ENCODE results near the gene N4BP2L2.
A peak's percentile ranks its signal among the peaks of the same experiment; 100 is the strongest.

Gene N4BP2L2

GRCh38 chr13:32535115-32535514, 3.5 kb downstream of the N4BP2L2 start:
- Histone ChIP-seq H3K9me3 (ENCODE audit: control insufficient read depth in 1 of 2, low read length in 2 of 2) (no peaks in the 10 kb centered on the region), H3K4me3 (ENCODE audit: low read depth in 1 of 2, low read length in 2 of 2) (peak overlapping the region in 1 of 2 donors; percentile 0), H3K4me1 (ENCODE audit: control insufficient read depth in 1 of 2, insufficient read depth in 2 of 2, low read length in 2 of 2) (peaks cover 31 to 44% of the 10 kb centered on the region in 2 donors), H3K9ac (ENCODE audit: low read depth in 1 of 2, low read length in 2 of 2) (no peak overlapping the region), H3K27me3 (ENCODE audit: control insufficient read depth in 1 of 2, insufficient read depth in 2 of 2, low read length in 2 of 2) (no peaks in the 10 kb centered on the region), H3K36me3 (ENCODE audit: control insufficient read depth in 1 of 2, insufficient read depth in 2 of 2, low read length in 2 of 2) (peaks cover 10 to 18% of the 10 kb centered on the region in 2 donors), H3K27ac (ENCODE audit: low read depth, low read length) (no peak overlapping the region)

DNA sequence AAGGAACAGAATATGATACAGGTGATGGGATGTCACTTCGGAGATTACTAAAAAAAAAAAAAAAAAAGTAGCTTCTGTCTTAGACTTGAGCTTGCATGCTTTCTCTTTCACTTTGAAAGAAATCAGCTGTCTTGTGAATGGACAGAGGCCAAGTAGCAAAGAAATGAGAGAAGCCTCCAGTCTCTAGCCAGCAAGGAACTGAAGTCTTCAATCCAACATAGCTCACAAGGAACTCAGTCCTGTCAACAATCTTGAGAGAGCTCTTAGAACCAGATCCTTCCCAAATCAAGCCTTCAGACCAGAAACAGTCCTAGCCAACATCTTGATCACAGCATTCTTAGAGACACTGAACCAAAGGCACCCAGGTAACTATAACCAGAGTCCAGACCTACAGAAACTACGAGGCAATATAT, 7.7 kb downstream of the N4BP2L2 start:
- Histone ChIP-seq H3K4me3 (ENCODE audit: low read depth in 1 of 2, low read length in 2 of 2) (peak overlapping the region; percentile 19 to 37), H3K27me3 (ENCODE audit: control insufficient read depth in 1 of 2, insufficient read depth in 2 of 2, low read length in 2 of 2) (no peaks in the 10 kb centered on the region), H3K9ac (ENCODE audit: low read depth in 1 of 2, low read length in 2 of 2) (peak overlapping the region; percentile 1 to 3), H3K9me3 (ENCODE audit: control insufficient read depth in 1 of 2, low read length in 2 of 2) (no peaks in the 10 kb centered on the region), H3K27ac (ENCODE audit: low read depth, low read length) (peak overlapping the region; percentile 2), H3K4me1 (ENCODE audit: control insufficient read depth in 1 of 2, insufficient read depth in 2 of 2, low read length in 2 of 2) (peaks cover 21 to 39% of the 10 kb centered on the region in 2 donors), H3K36me3 (ENCODE audit: control insufficient read depth in 1 of 2, insufficient read depth in 2 of 2, low read length in 2 of 2) (peaks cover 5 to 10% of the 10 kb centered on the region in 2 donors)

DNA sequence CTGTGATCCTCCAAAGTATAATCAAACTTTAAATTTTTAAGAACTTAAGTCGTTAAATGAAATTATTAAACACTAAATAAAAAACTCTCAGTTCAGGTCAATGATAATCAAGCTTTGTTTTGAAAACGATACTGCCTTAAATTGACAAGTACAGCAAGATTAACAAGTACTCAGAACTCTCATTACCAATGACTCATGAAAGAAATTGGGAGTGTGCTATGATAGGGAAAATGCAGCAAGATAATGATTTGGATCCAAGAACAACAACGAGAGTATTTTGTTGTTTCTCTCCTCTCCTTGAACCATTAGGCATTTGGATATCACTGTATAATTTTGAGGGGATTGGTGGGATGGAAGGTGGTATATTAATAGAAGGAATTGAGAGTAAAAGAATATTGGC, 10.2 kb downstream of the N4BP2L2 start:
- H3K4me3 ChIP-seq (ENCODE audit: low read depth in 1 of 2, low read length in 2 of 2), result no peak overlapping the region
- peaks cover 0 to 2% of the 10 kb centered on the region in 2 donors for H3K36me3 ChIP-seq (ENCODE audit: control insufficient read depth in 1 of 2, insufficient read depth in 2 of 2, low read length in 2 of 2)
- H3K9ac ChIP-seq (ENCODE audit: low read depth in 1 of 2, low read length in 2 of 2), result no peak overlapping the region
- H3K9me3 ChIP-seq (ENCODE audit: control insufficient read depth in 1 of 2, low read length in 2 of 2), result no peaks in the 10 kb centered on the region
- no peak overlapping the region for H3K27ac ChIP-seq (ENCODE audit: low read depth, low read length)
- no peaks in the 10 kb centered on the region for H3K27me3 ChIP-seq (ENCODE audit: control insufficient read depth in 1 of 2, insufficient read depth in 2 of 2, low read length in 2 of 2)
- peaks cover 17 to 24% of the 10 kb centered on the region in 2 donors for H3K4me1 ChIP-seq (ENCODE audit: control insufficient read depth in 1 of 2, insufficient read depth in 2 of 2, low read length in 2 of 2)

DNA sequence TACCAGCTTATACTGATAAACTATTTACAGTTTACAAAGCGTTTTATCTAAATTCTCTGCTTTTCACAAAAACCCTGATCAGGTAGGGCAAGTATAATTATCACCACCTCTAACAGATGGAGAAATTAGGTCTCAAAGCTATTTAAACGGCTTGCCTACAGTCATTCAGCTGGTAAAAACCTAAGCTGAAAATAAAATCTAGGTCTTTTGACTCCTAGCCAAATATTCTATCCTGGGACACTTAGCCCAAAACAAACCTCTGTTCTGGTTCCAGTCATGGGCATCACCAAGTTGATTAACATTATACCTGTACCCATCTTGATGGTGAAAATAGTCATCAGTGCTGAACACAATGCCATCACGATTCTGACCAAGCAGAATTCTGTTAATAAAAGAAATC, 11.4 kb downstream of the N4BP2L2 start:
- H3K27ac ChIP-seq (ENCODE audit: low read depth, low read length), result no peak overlapping the region
- no peak overlapping the region for H3K9ac ChIP-seq (ENCODE audit: low read depth in 1 of 2, low read length in 2 of 2)
- no peaks in the 10 kb centered on the region for H3K9me3 ChIP-seq (ENCODE audit: control insufficient read depth in 1 of 2, low read length in 2 of 2)
- H3K4me1 ChIP-seq (ENCODE audit: control insufficient read depth in 1 of 2, insufficient read depth in 2 of 2, low read length in 2 of 2), result peaks cover 17 to 23% of the 10 kb centered on the region in 2 donors
- H3K4me3 ChIP-seq (ENCODE audit: low read depth in 1 of 2, low read length in 2 of 2), result no peak overlapping the region
- H3K27me3 ChIP-seq (ENCODE audit: control insufficient read depth in 1 of 2, insufficient read depth in 2 of 2, low read length in 2 of 2), result no peaks in the 10 kb centered on the region
- peaks cover 0 to 5% of the 10 kb centered on the region in 2 donors for H3K36me3 ChIP-seq (ENCODE audit: control insufficient read depth in 1 of 2, insufficient read depth in 2 of 2, low read length in 2 of 2)

DNA sequence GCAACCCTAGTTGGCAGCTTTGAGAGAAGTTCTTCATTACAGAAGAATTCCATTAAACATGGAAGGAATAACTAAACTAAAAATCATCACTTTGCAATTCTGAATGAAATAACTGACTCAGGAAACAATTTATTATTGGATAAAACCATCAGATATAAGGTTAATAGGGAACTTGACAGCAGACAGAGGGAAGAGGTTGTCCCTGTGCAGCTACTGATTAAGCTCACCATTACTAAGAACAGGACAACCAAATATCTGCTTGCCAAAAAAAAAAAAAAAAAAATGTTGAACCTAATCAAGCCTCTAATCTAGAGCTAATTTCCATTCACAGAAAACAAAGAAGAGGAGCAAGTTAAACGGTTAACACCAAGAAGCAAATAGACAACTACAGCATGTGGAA, 12.8 kb downstream of the N4BP2L2 start:
- no peaks in the 10 kb centered on the region for H3K27me3 ChIP-seq (ENCODE audit: control insufficient read depth in 1 of 2, insufficient read depth in 2 of 2, low read length in 2 of 2)
- peaks cover 3 to 9% of the 10 kb centered on the region in 2 donors for H3K4me1 ChIP-seq (ENCODE audit: control insufficient read depth in 1 of 2, insufficient read depth in 2 of 2, low read length in 2 of 2)

GRCh38 chr13:32515246-32515645, 23.3 kb downstream of the N4BP2L2 start:
- no peak overlapping the region for H3K4me3 ChIP-seq (ENCODE audit: low read depth in 1 of 2, low read length in 2 of 2)
- H3K9me3 ChIP-seq (ENCODE audit: control insufficient read depth in 1 of 2, low read length in 2 of 2), result no peaks in the 10 kb centered on the region
- H3K9ac ChIP-seq (ENCODE audit: low read depth in 1 of 2, low read length in 2 of 2), result no peak overlapping the region
- H3K27me3 ChIP-seq (ENCODE audit: control insufficient read depth in 1 of 2, insufficient read depth in 2 of 2, low read length in 2 of 2), result no peaks in the 10 kb centered on the region
- H3K4me1 ChIP-seq (ENCODE audit: control insufficient read depth in 1 of 2, insufficient read depth in 2 of 2, low read length in 2 of 2), result no peaks in the 10 kb centered on the region
- H3K36me3 ChIP-seq (ENCODE audit: control insufficient read depth in 1 of 2, insufficient read depth in 2 of 2, low read length in 2 of 2), result peaks cover 3 to 47% of the 10 kb centered on the region in 2 donors
- no peak overlapping the region for H3K27ac ChIP-seq (ENCODE audit: low read depth, low read length)

More for the DNA sequence above, 12.8 kb downstream of the N4BP2L2 start:
- Histone ChIP-seq H3K9me3 (ENCODE audit: control insufficient read depth in 1 of 2, low read length in 2 of 2) (no peaks in the 10 kb centered on the region), H3K4me3 (ENCODE audit: low read depth in 1 of 2, low read length in 2 of 2) (no peak overlapping the region), H3K36me3 (ENCODE audit: control insufficient read depth in 1 of 2, insufficient read depth in 2 of 2, low read length in 2 of 2) (peaks cover 4 to 8% of the 10 kb centered on the region in 2 donors), H3K27ac (ENCODE audit: low read depth, low read length) (no peak overlapping the region), H3K9ac (ENCODE audit: low read depth in 1 of 2, low read length in 2 of 2) (no peak overlapping the region)

DNA sequence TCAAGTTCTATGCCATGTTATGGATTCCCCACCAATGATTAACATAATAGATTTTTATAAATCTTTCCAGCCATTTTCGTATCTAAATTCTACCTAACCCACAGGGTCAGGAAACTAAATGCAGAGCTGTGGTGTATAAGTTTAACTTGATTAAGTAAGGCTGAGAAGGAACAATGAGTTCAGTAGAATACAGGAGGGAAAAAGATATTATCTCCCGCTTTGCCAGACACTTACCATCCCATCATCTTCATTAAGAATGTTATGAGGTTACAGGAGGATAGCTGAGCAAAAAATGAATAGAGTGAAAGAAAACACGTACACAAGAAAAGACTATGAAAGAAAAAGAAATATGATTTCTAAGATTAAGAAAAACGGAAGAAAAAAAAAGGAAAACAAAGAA, 27.1 kb downstream of the N4BP2L2 start:
- Histone ChIP-seq H3K9me3 (ENCODE audit: control insufficient read depth in 1 of 2, low read length in 2 of 2) (no peaks in the 10 kb centered on the region), H3K27me3 (ENCODE audit: control insufficient read depth in 1 of 2, insufficient read depth in 2 of 2, low read length in 2 of 2) (no peaks in the 10 kb centered on the region), H3K36me3 (ENCODE audit: control insufficient read depth in 1 of 2, insufficient read depth in 2 of 2, low read length in 2 of 2) (peaks cover 3 to 15% of the 10 kb centered on the region in 2 donors)

GRCh38 chr13:32504876-32505275, 33.7 kb downstream of the N4BP2L2 start:
- Histone ChIP-seq H3K9me3 (ENCODE audit: control insufficient read depth in 1 of 2, low read length in 2 of 2) (no peaks in the 10 kb centered on the region), H3K9ac (ENCODE audit: low read depth in 1 of 2, low read length in 2 of 2) (no peak overlapping the region), H3K27me3 (ENCODE audit: control insufficient read depth in 1 of 2, insufficient read depth in 2 of 2, low read length in 2 of 2) (no peaks in the 10 kb centered on the region), H3K4me3 (ENCODE audit: low read depth in 1 of 2, low read length in 2 of 2) (no peak overlapping the region), H3K36me3 (ENCODE audit: control insufficient read depth in 1 of 2, insufficient read depth in 2 of 2, low read length in 2 of 2) (peaks cover 0 to 3% of the 10 kb centered on the region in 2 donors), H3K4me1 (ENCODE audit: control insufficient read depth in 1 of 2, insufficient read depth in 2 of 2, low read length in 2 of 2) (no peaks in the 10 kb centered on the region), H3K27ac (ENCODE audit: low read depth, low read length) (no peak overlapping the region)

More for the DNA sequence above, 27.1 kb downstream of the N4BP2L2 start:
- Histone ChIP-seq H3K27ac (ENCODE audit: low read depth, low read length) (no peak overlapping the region), H3K4me3 (ENCODE audit: low read depth in 1 of 2, low read length in 2 of 2) (no peak overlapping the region), H3K9ac (ENCODE audit: low read depth in 1 of 2, low read length in 2 of 2) (no peak overlapping the region), H3K4me1 (ENCODE audit: control insufficient read depth in 1 of 2, insufficient read depth in 2 of 2, low read length in 2 of 2) (no peaks in the 10 kb centered on the region)

DNA sequence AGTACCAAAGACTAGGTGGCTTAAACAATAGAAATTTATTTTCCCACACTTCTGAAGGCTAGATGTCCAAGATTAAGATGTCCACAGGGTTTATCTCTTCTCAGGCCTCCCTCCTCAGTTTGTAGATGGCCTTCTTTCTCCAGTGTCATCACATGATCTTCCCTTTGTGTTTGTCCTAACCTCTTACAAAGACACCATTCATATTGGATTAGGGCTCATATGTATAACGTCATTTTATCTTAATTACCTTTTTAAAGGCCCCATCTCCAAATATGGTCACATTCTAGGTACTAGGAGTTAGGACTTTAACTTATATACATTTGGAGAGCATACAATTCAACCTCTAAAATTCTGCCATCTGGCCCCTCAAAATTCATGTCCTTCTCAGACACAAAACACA, 34.3 kb downstream of the N4BP2L2 start:
- no peak overlapping the region for H3K9ac ChIP-seq (ENCODE audit: low read depth in 1 of 2, low read length in 2 of 2)
- no peaks in the 10 kb centered on the region for H3K27me3 ChIP-seq (ENCODE audit: control insufficient read depth in 1 of 2, insufficient read depth in 2 of 2, low read length in 2 of 2)
- H3K27ac ChIP-seq (ENCODE audit: low read depth, low read length), result no peak overlapping the region
- H3K9me3 ChIP-seq (ENCODE audit: control insufficient read depth in 1 of 2, low read length in 2 of 2), result no peaks in the 10 kb centered on the region
- H3K36me3 ChIP-seq (ENCODE audit: control insufficient read depth in 1 of 2, insufficient read depth in 2 of 2, low read length in 2 of 2), result peaks cover 0 to 3% of the 10 kb centered on the region in 2 donors
- no peak overlapping the region for H3K4me3 ChIP-seq (ENCODE audit: low read depth in 1 of 2, low read length in 2 of 2)
- H3K4me1 ChIP-seq (ENCODE audit: control insufficient read depth in 1 of 2, insufficient read depth in 2 of 2, low read length in 2 of 2), result no peaks in the 10 kb centered on the region

GRCh38 chr13:32503727-32504126, 34.9 kb downstream of the N4BP2L2 start:
- Histone ChIP-seq H3K27me3 (ENCODE audit: control insufficient read depth in 1 of 2, insufficient read depth in 2 of 2, low read length in 2 of 2) (no peaks in the 10 kb centered on the region), H3K9ac (ENCODE audit: low read depth in 1 of 2, low read length in 2 of 2) (no peak overlapping the region), H3K4me3 (ENCODE audit: low read depth in 1 of 2, low read length in 2 of 2) (no peak overlapping the region), H3K9me3 (ENCODE audit: control insufficient read depth in 1 of 2, low read length in 2 of 2) (no peaks in the 10 kb centered on the region), H3K36me3 (ENCODE audit: control insufficient read depth in 1 of 2, insufficient read depth in 2 of 2, low read length in 2 of 2) (no peaks in the 10 kb centered on the region), H3K27ac (ENCODE audit: low read depth, low read length) (no peak overlapping the region), H3K4me1 (ENCODE audit: control insufficient read depth in 1 of 2, insufficient read depth in 2 of 2, low read length in 2 of 2) (no peaks in the 10 kb centered on the region)

DNA sequence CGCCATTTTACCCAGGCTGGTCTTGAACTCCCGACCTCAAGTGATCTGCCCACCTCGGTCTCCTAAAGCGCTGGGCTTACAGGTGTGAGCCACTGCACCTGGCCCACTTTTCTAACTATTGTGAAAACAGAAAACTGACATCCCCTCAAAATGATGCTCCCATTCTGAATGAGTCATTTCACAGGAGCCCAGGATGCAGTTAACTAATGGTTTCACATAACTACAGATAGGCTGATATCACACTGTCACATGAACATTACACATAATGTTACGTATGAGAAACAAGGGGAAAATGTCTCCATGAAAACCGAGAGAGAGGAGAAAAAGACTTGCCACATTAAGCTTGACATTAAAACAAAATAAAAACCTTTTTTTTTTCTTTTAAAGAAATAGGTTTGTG, 37.5 kb downstream of the N4BP2L2 start:
- H3K4me3 ChIP-seq (ENCODE audit: low read depth in 1 of 2, low read length in 2 of 2), result no peak overlapping the region
- H3K4me1 ChIP-seq (ENCODE audit: control insufficient read depth in 1 of 2, insufficient read depth in 2 of 2, low read length in 2 of 2), result no peaks in the 10 kb centered on the region
- H3K9me3 ChIP-seq (ENCODE audit: control insufficient read depth in 1 of 2, low read length in 2 of 2), result no peaks in the 10 kb centered on the region
- no peak overlapping the region for H3K9ac ChIP-seq (ENCODE audit: low read depth in 1 of 2, low read length in 2 of 2)
- H3K27ac ChIP-seq (ENCODE audit: low read depth, low read length), result no peak overlapping the region
- no peaks in the 10 kb centered on the region for H3K36me3 ChIP-seq (ENCODE audit: control insufficient read depth in 1 of 2, insufficient read depth in 2 of 2, low read length in 2 of 2)
- H3K27me3 ChIP-seq (ENCODE audit: control insufficient read depth in 1 of 2, insufficient read depth in 2 of 2, low read length in 2 of 2), result no peaks in the 10 kb centered on the region
